Bone marrow (tissue), 2 donors: Measurements from ENCODE around the gene ZNF354C.

ENCODE experiments used
- DNase-seq, 2 donors: peaks; one replicate each; lab custom pipeline; 2025; lab: John Stamatoyannopoulos, UW

The ZNF354C gene

GRCh38 chr5:179127136-179128040, 67.2 kb downstream of the ZNF354C start:
- DNase-seq, result no peak

- no peak for DNase-seq
These were observed 67.8 kb downstream of the ZNF354C start for GRCh38 chr5:179128041-179128365.

- DNase-seq, result no peak
These were observed 68.8 kb downstream of the ZNF354C start for GRCh38 chr5:179128976-179129375.

- no peak for DNase-seq
These were observed 69.5 kb downstream of the ZNF354C start for GRCh38 chr5:179129607-179130071.

GRCh38 chr5:179130101-179130681, 70.0 kb downstream of the ZNF354C start:
- no peak for DNase-seq

- no peak for DNase-seq
These were observed 71.2 kb downstream of the ZNF354C start for GRCh38 chr5:179131321-179131835.

- DNase-seq, result no peak
These were observed 71.9 kb downstream of the ZNF354C start for GRCh38 chr5:179131886-179132585.

GRCh38 chr5:179132586-179133355, 72.6 kb downstream of the ZNF354C start:
- DNase-seq, result no peak
